HG03066 (cell line): ENCODE data around the gene PTGES3.
A peak's percentile ranks its signal among the peaks of the same experiment; 100 is the strongest.
"Not testable (repeated sequence)": the region's sequence is repeated elsewhere in the genome, so short reads cannot be mapped to it uniquely, and the experiment has no call there.

Experiments used
- ATAC-seq: cut with Tn5 transposase; IDR thresholded peaks from one replicate; pipeline ENCODE4 v1.9.1; 2021; ENCODE audit warnings: low read depth; ENCODE audit not compliant: unreplicated experiment

The PTGES3 gene

DNA sequence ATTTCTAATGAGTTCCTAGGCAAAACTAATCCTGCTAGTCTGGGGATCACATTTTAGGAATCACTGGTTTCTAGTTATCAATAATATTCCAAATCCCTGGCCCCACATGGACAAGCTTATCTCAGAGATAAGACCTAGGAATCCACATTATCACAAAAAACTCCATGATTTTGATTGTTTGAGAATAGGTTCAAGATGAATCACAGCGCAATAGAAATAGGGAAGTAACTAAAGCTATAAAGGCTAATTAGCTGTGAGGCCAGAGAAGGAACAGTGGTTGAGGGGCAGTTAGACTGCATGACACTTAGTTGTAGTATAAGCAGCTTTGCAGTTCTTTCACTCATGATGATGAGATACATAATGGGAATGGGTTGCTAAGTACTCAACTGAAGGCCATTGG, 29.2 kb downstream of the PTGES3 start:
- no peak for ATAC-seq

DNA sequence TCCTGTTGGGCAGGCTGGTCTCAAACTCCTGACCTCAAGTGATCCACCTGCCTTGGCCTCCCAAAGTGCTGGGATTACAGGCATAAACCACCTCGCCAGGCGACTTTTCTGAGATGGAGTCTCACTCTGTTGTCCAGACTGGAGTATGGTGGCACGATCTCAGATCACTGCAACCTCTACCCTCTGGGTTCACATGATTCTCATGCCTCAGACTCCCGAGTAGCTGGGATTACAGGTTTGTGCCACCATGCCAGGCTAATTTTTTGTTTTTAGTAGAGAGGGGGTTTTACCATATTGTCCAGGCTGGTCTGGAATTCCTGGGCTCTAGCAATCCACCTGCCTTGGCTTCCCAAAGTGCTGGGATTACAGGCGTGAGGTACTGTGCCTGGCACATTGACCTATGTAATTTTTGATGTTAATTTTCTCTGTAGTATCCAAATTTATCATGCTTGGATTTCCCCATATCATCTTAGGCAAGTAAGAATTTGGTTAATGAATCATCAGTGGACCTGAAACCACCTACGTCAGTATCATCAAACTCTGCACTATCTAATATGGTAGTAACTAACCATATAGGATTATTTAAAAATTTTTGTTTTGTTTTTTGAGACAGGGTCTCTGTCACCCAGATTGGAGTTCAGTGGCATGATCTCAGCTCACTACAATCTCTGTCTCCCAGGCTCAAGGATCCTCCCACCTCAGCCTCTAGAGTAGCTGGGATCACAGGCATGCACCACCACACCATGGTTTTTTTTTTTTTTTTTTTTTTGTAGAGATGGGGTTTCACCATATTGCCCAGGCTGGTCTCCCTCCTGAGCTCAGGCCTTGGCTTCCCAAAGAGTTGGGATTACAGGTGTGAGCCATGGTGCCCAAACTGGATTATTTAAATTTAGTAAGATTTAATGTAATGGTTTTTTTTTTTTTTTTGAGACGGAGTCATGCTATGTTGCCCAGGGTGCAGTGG, 30.4 kb downstream of the PTGES3 start:
- ATAC-seq = no peak

DNA sequence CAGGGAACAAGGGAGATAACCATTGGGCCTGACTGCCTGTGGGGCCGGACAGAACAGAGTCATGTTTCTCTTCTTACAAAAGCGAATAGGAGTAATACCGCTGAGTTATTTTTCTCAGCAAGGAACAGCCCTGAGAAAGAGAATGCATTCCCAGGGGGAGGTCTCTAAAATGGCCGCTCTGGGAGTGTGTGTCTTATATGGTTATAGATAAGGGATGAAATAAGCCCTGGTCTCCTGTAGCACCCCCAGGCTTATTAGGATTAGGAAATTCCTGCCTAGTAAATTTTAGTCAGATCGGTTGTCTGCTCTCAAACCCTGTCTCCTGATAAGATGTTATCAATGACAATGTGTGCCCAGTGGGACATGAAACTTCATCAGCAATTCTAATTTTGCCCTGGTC, 34.3 kb downstream of the PTGES3 start:
- not testable (repeated sequence) for ATAC-seq

DNA sequence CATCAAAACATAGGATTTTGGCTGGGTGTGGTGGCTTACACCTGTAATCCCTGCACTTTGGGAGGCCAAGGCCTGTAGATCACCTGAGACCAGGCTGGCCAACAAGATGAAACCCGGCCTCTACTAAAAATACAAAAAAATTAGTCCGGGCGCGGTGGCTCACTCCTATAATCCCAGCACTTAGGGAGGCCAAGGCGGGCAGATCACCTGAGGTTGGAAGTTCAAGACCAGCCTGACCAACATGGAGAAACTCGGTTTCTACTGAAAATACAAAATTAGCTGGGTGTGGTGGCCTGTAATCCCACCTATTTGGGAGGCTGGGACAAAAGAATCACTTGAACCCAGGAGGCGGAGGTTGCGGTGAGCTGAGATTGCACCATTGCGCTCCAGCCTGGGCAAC, 40.1 kb downstream of the PTGES3 start:
- not testable (repeated sequence) for ATAC-seq

DNA sequence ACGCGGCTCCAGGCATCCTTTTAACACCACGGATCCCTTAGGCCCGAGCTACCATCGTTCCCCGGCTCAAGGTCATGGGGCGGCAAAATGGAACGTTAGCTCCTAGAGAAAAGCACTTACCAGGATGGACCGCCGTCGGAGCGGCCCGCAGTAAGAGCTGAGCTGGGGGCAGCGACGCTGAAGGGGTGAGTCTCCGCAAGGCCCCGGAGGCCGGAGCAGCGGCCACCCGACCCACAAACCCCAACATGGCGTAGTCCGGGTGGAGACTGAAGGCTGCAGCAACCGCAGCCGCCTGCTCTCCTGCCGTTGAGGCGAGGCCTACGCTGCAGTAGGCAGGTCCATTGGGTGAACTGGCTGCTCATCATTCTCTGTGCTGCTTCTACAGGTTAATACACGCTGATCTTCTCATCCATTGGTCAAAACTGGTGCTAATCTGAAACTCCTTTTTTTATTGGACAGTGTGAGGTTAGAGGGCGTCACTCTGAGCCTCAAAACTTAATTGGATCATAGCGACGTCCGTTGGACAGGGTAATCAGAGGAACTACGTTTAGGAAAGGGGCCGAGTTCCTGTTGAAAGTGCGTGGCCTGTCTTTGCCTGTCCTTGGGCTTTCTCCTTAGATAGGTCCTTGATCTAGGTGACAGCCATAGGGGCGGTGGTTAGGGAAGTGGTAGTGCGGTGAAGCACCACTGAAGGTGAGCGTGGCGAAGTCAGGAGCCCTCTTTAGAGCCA, 42.2 kb downstream of the PTGES3 start, which contains the start of gene ATP5F1B:
TSS of gene ATP5F1B (minus strand) at position 268 of the 730 bp plus-strand sequence. CDS start at position 247, 21 bp downstream.
- peak; percentile 97 for ATAC-seq

DNA sequence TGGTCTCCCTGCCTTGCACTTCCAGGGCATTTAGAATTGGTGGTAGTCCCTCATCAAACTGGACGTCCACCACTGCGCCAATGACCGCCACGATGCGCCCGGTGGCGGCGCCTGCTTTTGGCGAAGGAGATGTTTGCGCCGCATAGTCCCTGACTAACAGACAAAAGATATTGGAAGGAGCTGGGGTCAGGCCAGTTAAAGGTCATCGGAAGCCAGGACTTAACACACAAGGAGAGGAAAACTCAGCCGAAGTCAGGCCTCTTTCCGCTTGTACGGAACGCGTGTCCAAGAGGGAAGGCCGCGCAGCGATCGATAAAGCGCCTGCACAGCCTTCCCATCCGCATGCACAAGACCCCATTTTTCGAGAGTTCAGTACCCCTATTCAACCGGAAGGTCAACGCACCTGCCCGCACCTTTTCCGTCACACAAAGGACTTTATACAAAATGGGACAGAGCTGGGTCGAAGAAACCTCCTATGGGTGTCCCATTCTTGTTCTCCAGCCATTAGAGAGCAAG, 42.8 kb downstream of the PTGES3 start:
- ATAC-seq = no peak

DNA sequence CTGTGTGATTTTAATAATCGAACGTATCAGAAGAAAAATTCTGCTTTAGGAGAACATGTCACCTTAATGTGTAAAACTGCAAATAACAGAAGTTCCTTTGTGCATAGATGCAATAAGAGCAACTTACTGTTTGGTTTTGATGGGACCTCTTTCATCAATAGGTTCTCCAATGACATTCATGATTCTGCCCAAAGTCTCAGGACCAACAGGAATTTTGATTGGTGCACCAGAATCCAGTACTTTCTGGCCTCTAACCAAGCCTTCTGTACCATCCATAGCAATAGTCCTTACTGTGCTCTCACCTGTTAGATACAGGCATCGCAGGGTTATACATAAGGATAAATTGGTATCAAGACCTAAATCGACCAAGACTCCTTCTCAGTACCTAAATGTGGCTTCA, 43.4 kb downstream of the PTGES3 start:
- ATAC-seq = no peak

DNA sequence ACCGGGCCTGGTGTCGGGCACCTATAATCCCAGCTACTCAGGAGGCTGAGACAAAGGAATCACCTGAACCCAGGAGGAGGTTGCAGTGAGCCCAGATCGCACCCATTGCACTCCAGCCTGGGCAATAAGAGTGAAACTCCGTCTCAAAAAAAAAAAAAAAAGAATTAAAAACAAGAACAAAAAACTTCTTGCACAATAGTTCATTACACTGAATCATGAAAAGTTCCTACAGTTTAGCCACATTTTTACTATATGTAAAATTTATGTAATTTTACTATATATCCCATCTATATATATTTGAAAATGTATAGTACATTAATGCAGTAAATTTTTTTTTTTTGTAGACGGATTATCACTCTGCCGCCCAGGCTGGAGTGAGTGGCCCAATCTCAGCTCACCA, 46.9 kb downstream of the PTGES3 start:
- ATAC-seq = no peak

DNA sequence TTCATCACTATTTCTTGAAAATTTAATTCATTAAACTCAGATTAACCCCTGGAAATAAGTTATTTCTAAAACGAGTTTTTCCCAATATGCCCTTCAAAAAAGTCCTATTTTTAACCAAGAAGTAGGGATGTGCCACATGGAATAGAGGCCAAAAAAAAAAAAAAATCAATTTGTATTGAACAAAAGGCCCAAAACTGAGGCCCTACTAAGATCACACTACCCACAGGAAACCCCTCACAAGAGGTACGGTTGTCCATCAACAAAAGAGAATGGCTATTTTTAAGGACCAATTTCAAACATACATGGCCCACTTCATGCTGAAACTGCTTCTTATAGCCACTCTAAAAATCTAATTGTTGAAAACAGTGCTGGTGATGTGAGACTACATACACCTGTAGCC, 50.5 kb downstream of the PTGES3 start:
- no peak for ATAC-seq

DNA sequence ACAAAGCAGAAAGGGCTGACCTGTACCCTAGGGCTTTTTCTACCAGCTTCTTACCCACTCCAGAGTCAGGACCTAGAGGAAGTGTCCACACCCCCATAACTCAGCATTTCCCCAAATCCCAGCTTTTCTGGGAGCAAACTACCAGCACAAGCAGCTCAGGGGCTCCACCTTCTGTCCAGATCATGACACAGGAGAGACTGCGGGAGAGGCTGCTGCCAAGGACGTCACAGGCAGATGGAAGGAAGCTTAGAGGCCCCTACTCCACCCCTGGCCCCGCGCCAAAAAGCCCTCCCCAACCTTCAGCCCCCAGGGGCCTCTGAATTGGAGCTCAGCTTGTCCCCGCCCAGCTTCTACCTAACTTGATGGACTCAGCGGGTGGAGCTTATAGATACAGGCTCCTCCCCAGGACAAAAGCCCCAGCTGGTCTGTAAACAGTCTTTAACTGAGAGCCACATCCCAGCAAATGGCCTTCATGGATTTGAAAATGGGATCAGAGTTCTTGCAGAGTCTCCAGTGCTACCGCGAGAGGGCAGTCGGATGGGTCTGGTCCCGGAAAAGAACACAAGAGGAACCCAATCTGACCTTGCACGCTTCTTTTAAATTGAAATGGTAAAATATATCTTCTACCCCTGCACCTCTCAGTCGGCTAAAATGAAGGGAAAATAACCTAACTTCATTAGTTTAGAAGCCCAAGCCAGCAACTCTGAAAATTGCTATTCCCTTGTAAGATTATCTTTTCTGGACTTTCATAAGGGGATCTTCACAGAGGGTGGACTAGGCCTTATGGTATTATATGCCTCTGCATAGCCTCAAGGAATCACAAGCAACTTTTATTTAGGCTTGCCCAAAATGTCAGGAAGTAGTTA, 51.2 kb downstream of the PTGES3 start:
- ATAC-seq = peak; percentile 47

DNA sequence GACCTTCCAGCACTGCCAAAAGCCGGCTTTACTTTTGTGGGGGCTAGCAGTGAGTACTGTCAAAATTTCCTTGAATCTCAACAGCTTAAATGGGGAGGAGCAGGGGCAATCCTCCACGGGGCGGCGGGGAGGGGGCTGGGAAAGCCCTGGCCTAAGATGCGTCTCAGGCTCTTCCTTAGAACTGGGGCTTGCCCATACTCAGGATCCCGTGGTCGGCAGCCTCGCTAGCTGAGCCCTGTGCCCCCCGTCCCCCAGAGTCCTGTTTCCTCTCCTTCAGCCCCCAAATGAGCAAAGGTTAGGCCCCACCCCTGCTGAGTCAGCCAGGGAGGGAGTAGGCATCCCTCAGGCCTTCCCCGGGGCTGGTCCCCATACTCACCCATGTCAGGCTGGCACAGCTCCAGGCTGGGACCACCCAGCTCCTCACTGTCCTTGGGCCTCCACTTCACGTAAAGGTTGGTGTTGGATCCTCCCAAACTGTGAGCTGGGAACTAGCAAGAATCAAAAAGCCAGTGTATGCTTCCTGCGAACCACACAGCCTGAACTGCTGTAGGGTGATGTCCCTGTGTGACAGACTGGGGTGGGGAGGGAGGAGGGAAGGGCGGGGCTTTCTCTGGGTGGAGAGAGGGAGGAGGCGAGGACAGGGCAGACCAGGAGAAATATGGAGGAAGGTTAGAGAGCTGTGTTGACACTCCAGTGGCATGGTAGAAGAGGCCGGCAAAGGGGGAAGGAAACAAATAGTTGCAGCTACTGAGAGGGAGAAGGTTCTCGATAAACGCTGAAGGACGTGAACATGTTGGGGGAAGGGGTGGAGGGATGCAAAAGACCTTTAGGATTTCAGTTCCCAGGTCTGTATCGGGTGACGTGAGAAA, 52.0 kb downstream of the PTGES3 start:
- ATAC-seq = peak; percentile 41

DNA sequence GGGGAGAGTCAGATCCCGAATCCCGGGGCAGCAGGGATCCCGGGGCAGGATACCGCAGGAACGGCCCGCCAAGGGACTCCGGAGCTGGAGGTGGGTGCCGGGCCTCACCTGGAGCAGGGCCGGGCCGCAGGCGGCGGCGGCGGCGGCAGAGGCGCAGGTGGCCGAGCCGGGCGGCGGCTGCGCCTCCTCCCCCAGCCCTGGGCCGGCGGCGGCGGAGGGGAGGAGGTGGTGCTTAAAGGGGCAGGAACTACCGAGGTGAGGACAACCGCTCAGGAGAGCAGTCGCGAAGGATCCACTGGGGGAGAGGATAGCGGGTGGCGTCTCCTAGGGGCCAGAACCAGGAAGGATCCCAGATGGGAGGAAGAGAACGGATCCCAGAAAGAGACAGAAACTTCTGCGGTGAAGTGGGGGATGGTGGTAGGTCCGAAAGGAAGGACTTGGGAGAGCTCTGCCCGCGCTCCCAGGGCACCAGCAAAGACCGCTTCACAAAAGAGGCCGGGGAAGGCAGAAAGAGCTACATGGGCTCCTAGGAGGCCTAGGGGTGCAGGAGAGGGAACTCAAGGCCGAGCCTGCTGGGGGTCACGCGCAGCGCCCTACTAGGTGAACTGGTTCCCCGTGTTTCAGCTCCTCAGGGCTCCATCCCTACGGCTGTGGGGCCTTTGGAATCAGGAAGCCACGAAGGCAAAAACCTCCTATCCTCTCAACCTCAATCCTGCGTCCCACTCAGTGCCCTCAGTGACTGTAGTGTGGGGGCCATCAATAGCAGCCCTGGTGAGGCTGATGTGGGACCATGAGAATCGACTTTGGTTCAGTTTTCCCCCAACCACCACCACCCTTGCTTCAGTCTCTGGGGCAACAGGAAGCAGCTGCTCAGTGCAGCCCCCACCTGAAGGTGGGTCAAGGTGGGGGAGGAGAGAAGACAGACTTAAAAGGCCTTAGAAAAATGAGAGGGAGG, 53.0 kb downstream of the PTGES3 start:
- ATAC-seq = peak; percentile 29

DNA sequence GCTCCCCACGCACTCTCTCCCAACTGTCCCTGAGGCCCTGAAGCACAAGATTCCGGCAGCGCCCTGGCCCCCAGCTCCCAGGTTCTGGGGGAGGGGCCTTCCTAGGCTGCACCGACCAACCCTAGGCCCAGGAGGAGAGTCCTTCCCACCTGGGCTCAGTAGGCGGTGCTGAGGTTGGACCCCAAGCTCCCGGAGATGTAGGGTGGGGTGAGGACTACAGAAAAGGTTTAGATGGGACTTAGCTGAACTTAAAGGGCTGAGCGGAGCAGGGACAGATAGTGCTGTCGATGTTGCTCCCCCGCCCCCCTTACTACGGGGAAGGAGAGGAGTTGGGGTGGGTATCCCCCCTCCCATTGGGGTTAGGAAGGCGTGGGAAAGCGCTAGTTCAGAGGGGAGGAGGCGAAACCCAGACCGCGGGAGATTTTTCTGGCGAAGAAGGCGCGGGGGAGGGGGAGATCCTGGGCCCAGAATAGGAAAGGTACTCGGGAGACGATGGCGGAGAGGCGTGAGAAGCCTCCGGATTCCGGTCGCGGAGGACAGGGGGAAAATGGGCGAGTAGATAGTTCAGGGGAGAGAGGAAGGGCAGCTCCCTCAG, 53.7 kb downstream of the PTGES3 start:
- no peak for ATAC-seq

DNA sequence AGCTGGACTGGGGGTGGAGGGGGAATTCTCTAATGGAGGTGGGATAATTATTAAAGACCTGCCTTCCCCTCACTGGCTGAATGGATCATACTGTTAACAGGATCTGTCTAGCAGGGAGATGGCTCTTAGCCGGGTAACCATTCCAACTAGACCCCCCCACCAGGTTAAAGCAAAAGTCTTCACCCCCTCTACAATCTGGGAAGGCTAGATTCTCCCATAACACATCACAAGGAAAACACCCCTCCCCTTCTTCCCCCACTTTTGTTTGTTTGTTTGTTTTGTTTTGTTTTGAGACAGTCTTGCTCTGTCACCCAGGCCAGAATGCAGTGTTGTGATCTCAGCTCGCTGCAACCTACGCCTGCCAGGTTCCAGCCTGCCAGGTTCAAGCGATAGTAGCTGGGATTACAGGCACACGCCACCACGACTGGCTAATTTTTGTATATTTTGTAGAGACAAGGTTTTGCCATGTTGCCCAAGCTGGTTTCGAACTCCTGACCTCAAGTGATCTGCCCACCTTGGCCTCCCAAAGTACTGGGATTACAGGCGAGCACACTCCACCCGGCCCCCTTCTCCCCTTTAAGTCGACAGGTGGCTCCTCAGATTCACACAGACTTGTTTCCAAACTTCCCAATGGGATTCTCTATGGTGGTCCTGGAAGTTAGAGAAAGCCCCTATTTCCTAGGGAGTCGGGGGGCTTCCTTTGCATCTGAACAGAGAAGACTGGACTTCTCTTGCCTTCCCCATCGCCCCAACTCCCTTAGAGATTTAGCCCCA, 54.4 kb downstream of the PTGES3 start:
- ATAC-seq = no peak

DNA sequence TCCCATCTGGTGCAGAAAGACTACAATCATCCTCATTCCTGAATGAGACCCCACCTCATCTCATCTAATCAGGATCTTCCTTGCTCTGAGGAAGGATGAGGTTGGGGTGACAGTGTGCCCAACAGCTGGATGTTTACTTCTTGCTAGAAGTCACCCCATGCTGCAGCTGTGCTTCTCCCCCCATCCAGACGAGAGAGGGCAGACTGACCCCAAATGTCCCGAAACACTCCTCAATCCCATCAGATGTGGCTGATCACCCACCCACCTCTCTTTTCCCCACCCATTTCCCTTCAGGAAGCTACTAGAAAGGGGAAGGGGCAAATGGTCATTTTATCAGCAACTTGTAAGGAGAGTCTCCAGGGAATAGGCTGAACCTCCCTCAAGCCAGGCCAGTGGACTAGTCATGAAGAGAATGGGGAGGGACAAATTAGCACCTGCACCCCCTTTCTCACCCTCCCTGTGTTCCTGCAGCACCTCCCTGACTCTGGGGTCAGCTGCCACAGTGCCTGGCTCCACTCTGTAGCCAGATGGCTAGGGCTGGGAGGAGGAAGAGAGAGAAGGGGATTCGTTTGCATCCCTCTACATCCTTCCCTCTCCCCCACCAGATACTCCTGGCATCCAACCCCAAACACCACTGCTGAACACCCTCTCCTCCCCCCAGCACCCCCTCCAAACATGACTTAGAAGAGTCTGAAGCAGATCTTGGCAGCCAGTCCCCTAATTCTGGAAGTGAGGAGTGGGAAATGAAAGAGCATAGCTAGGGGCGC, 55.2 kb downstream of the PTGES3 start:
- no peak for ATAC-seq
